Activated naive CD4-positive, alpha-beta T cell treated with Interleukin-2 at 50 U/mL for 16 hours (primary cell): ENCODE measurements around the gene MAN1C1.
"Not testable (repeated sequence)": the region's sequence is repeated elsewhere in the genome, so short reads cannot be mapped to it uniquely, and the experiment has no call there.

ENCODE experiments used
- DNase-seq: peaks from one replicate; pipeline ENCODE4 v3.0.0-alpha.2; 2020

The MAN1C1 gene

GRCh38 chr1:25720624-25721023 lies 104.0 kb downstream of the MAN1C1 start:
- no peak for DNase-seq

GRCh38 chr1:25723250-25723880 lies 106.8 kb downstream of the MAN1C1 start:
- no peak for DNase-seq

GRCh38 chr1:25724201-25724600 lies 107.6 kb downstream of the MAN1C1 start:
- DNase-seq, result no peak

DNA sequence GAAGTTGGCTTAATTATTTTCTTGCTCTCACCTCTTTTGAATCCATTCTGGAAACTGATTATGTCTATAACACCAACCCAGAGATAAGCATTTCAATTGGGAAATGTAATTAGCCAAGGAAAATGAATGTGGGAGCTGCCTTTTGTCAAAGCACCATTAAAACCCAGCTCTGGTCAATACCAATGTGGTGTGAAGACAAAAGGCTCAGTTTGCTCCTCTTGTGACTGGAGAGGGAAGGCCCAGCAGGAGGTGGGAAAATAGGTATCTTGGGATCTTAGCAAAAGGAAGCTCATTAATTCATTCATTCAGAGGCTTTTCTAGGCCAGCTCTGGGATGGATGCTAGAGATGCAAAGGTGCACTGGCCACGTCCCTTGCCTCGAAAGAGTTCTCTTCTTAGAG lies 108.4 kb downstream of the MAN1C1 start:
- no peak for DNase-seq

- no peak for DNase-seq
These were observed 108.9 kb downstream of the MAN1C1 start for GRCh38 chr1:25725482-25725881.

GRCh38 chr1:25727088-25727487 lies 110.5 kb downstream of the MAN1C1 start:
- DNase-seq, result no peak

DNA sequence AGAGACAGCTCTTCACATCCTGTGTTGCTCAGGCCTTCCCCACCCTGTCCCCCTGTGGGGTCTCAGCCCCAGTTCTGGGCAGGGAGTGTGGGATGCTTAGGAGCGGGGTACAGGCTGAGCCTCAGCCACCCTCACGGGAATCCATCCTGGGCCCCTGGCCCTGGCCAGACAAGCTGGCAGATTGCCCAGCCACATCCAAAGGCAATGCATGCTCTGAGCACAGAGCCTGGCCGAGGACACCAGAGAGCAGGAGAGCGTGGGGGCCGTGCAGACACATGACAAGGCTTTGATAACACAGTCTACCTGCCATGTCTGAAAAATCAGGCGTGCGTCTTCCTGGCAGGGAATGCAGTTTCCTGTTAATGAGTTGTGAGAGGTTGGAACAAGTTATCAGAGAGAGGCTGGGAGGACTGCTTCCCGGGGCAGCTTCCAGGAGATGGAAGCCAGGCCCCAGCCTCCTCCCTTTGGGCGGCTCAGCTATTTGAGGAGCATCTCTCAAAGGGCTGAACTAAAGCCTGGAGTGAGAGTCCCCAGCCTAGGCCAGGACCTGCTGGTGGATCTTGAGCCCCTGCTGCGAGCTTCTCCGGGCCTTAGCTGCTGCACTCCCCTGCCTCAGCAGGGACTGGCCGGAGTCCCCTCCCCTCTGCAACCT lies 111.2 kb downstream of the MAN1C1 start:
- no peak for DNase-seq

DNA sequence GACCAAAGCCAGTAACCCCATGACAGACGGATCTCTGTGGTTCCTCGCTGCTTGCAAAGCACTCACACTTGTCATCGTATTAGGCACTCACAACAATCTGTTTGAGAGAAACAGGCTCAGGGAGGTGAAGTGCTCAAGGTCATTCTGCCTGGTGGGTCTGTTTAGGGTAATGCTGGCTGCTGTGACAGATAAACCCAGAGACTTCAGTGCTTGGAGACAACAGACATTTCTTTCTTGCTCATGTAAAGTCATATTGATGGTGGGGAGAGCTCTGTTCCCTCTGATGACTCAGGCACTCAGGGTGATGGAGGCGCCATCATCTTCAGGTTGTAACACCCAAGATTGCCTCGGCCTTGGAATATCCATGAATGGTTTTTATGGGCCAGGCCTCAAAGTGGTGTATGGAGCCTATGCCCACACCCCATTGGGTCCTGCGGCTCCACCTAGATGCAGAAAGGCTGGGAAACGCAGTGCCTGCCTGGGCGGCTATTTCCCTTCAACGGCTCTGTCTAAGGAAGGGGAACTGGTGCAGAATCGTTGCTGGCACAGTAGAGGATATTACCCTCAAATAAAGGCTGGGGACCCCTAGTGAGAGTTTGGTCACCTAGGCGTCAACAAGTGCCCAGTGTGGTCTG lies 111.8 kb downstream of the MAN1C1 start:
- no peak for DNase-seq

- no peak for DNase-seq
These were observed 112.5 kb downstream of the MAN1C1 start for GRCh38 chr1:25729045-25729444.

DNA sequence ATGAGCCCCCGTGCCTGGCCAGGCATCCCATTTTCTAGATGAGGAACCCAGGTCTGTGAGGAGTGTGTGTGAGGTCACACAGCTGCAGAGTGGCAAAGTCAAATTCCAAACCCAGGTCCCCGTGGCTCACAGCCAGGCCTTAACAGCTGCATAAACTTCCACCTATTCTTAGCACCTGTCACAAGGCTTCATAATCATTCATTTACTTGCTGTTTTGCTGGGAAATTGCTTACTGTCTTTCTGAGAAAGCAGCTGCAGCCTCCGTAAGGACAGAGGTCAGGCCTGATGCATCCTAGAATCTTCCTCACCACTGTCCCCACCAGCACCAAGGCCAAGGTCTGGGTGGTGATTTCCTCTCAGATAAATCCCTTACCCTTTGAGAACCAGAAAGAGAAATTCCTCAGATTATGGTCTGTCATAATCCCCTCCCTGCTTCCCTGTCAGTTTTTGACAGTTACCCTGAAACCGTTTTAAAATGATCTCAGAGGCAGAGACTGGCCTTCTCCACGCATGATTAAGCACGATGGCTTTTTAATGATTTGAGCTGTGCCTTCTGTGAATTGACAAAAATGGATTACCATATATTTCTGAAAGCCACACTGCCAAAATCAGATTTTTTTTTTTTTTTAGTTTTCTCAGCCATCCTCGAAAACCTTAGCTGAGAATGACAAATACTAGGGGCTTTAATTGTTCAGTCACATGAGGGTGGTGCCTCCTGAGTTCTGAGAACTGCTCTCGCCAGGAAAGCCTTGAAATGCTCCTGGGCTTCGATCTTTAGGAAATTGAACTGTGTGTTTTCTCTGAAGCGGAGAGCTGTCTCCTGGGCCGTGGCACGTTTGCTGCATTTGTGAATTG lies 113.4 kb downstream of the MAN1C1 start:
- DNase-seq, result no peak

GRCh38 chr1:25731148-25731547 lies 114.6 kb downstream of the MAN1C1 start:
- no peak for DNase-seq

- DNase-seq, result no peak
These were observed 115.2 kb downstream of the MAN1C1 start for GRCh38 chr1:25731626-25732370.

DNA sequence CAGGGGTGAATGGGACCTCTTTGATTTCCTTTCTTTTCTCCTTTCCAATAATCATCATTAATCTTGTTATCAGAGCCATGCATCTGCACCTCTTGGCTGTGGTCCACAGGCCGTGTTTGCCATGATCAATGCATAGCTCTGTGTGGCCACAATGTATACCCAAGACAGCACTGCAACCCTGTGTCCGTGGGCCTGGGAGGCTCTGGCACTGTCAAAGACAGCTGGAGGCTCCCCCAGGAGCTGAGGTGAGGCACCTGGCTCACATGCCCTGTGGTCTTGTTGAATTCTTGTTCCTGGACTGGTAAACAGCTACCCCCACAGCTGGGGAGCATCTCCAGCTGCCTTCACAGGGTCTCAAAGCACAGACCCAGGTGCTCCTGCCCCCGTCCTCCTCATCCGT lies 116.2 kb downstream of the MAN1C1 start:
- no peak for DNase-seq

DNA sequence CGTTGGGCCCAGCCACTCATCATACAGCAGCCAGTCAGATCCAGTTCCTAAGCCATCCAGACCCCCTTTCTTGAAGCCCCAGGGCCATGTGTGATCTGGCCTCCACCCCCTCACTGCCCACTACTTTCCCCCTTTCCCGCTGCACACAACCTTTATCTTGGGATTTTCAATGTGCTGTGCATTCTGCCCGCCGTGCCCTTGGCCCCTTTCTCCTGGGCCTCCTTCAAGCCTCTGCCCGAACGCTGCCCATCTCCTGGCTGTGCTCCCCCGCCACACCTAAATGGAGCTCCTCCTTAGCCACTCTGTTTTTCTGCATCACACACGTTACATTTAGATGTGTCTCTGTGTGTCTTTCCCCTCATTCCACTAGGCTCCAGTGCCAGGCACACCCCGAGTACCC lies 116.7 kb downstream of the MAN1C1 start:
- no peak for DNase-seq

GRCh38 chr1:25734991-25735390 lies 118.4 kb downstream of the MAN1C1 start:
- DNase-seq, result not testable (repeated sequence)

GRCh38 chr1:25735956-25736529 lies 119.5 kb downstream of the MAN1C1 start:
- DNase-seq, result no peak

- DNase-seq, result no peak
These were observed 120.5 kb downstream of the MAN1C1 start for GRCh38 chr1:25737130-25737529.

- no peak for DNase-seq
These were observed 121.9 kb downstream of the MAN1C1 start for GRCh38 chr1:25738499-25738898.

DNA sequence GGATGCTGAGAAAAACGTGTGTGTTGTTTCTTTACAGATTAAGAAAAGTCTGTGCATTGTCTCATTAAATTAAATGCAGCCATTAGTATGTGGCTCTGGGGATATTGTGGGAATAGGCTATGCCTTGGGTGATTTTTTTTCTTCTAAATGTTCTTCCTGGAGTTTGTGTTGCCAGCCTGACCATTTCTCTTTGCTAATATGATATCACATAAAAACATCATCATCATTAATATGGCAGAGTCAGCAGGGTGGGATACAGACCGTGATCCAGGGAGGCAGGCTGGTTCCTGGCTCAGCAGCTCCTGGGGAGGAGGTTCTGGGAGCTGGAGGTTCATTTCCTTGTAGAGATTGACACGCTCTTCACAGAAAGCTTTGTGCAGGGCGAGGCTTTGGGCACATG lies 122.8 kb downstream of the MAN1C1 start:
- no peak for DNase-seq

DNA sequence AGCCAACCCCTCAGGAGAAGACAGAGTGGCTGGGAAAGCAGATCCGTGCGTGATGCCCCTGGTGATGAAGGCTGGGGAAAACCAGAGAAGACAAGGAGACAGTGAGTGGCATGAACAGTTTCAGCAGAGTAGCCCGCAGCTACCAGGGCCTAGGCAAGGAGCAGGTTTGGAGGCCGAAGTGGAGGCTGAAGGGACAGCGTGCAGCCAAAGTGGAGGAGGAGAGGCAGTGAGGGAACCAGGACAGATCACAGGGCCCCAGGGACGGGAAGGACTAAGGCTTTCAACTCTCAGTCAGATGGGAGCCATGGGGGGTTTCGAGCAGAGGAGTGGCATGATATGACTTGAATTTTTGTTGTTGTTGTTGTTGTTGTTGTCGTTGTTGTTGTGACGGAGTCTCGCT lies 123.5 kb downstream of the MAN1C1 start:
- DNase-seq, result no peak

DNA sequence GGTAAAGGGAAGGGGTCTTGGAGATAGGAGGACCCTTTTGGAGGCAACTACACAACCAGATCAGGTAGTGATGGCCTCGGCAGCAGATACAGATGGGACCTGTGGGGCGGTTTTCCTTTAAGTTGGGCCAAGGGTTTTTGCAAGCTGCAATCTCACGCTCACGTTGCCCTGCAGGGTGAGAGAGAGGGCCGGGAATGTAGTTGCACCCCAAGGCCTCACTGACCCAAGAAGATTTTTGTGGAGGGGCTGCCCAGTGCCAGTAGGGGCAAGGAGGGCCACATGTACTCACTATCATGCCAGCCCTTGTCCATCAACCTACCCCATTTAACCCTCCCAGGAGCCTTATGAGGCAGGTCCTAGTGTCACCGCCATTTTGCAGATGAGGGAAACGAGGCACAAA lies 125.7 kb downstream of the MAN1C1 start:
- DNase-seq, result no peak
